Mucosa of descending colon (tissue), 3 donors: ENCODE data around the gene CDH8. TPM values are rescaled to one million over a fixed set of nuclear protein-coding genes. Genes with fewer than 3 reads are reported as not detected.

Source experiments
- ATAC-seq: fragments of 200-7000 bp; cut with Tn5 transposase; one replicate; pipeline ENCODE4 v1.9.1; 2020; ENCODE audit warnings: mild to moderate bottlenecking, moderate library complexity
- DNase-seq, 3 donors: peaks; one replicate each; pipeline ENCODE4 v3.0.0-alpha.2; 2020
- H3K36me3 ChIP-seq: fragments of 200-600 bp; one replicate; pipeline ENCODE4 v1.8.0; 2021; ENCODE audit warnings: low read depth, mild to moderate bottlenecking
- H3K4me1 ChIP-seq: fragments of 200-600 bp; one replicate; pipeline ENCODE4 v1.8.0; 2021; ENCODE audit warnings: low read depth, mild to moderate bottlenecking
- H3K4me3 ChIP-seq: fragments of 200-600 bp; one replicate; pipeline ENCODE4 v1.8.0; 2021; ENCODE audit warnings: mild to moderate bottlenecking
- H3K9me3 ChIP-seq: fragments of 200-600 bp; one replicate; pipeline ENCODE4 v1.8.0; 2021; ENCODE audit warnings: mild to moderate bottlenecking
- CTCF ChIP-seq: fragments of 200-600 bp; IDR thresholded peaks from one replicate; pipeline ENCODE4 v1.8.0; 2022; ENCODE audit warnings: antibody characterized with exemption, mild to moderate bottlenecking
- intact Hi-C, 2 donors: fragments of 100-400 bp; cut with DNase I in 1 of 2; cut with micrococcal nuclease in 1 of 2; formaldehyde crosslinking; loops; one replicate each; pipeline versions ENCODE4 v1.11.0 to v1.11.1; 2022; cut with DNase I, micrococcal nuclease
- total RNA-seq, 3 donors: library from RNA; stranded (reverse); fragmentation: NEBNext Ultra II Directional in 2 of 3; extraction: Animal tissue kit (Norgen Biotek cat#: 25700) in 2 of 3; gene quantifications; one replicate each; pipeline versions ENCODE4 v1.2.1 to v1.2.4, GENCODE V29; 2021 to 2023
- donor health status: DM: no; HTN: no; CAD: no; lungs with moderate emphysema.
- donor health status: DM: no; HTN: no; CAD: no.
- donor health status: DM: no; HTN: yes; CAD: no.

CDH8 gene
- total RNA-seq, 3 donors from 2014 or later, result 0.16 to 1.2 TPM; not detected in 1

GRCh38 chr16:61937646-61938045 lies 98.6 kb downstream of the CDH8 start:
- intact Hi-C loops, result no loop called here
- no peaks in the 10 kb centered on the region for H3K4me1 ChIP-seq
- ATAC-seq (no peak), DNase-seq (no peak)
- no peak overlapping the region for H3K4me3 ChIP-seq
- no peaks in the 10 kb centered on the region for H3K9me3 ChIP-seq
- no peak for TF ChIP-seq CTCF
- no peaks in the 10 kb centered on the region for H3K36me3 ChIP-seq

- Histone ChIP-seq H3K4me1 (no peaks in the 10 kb centered on the region), H3K4me3 (no peak overlapping the region), H3K36me3 (no peaks in the 10 kb centered on the region), H3K9me3 (no peaks in the 10 kb centered on the region)
- TF ChIP-seq CTCF, result no peak
- DNase-seq (no peak), ATAC-seq (no peak)
- intact Hi-C loops, result no loop called here
These were observed 99.7 kb downstream of the CDH8 start for GRCh38 chr16:61936522-61936921.

GRCh38 chr16:61934601-61935000 lies 101.6 kb downstream of the CDH8 start:
- no peaks in the 10 kb centered on the region for H3K36me3 ChIP-seq
- no peak for ATAC-seq
- H3K9me3 ChIP-seq, result no peaks in the 10 kb centered on the region
- intact Hi-C loops, result no loop called here
- H3K4me1 ChIP-seq, result no peaks in the 10 kb centered on the region
- H3K4me3 ChIP-seq, result no peak overlapping the region
- TF ChIP-seq CTCF, result no peak
- no peak for DNase-seq

- no peak for TF ChIP-seq CTCF
- Histone ChIP-seq H3K9me3 (no peaks in the 10 kb centered on the region), H3K4me3 (no peak overlapping the region), H3K4me1 (no peaks in the 10 kb centered on the region), H3K36me3 (no peaks in the 10 kb centered on the region)
- DNase-seq (no peak), ATAC-seq (no peak)
- intact Hi-C loops, result no loop called here
These were observed 106.5 kb downstream of the CDH8 start for GRCh38 chr16:61929776-61930175.

- intact Hi-C loops, result no loop called here
- DNase-seq, result no peak
- TF ChIP-seq CTCF, result no peak
- Histone ChIP-seq H3K36me3 (no peaks in the 10 kb centered on the region), H3K4me1 (no peaks in the 10 kb centered on the region), H3K9me3 (no peaks in the 10 kb centered on the region), H3K4me3 (no peak overlapping the region)
- no peak for ATAC-seq
These were observed 109.5 kb downstream of the CDH8 start for GRCh38 chr16:61926766-61927165.

GRCh38 chr16:61923629-61924028 lies 112.6 kb downstream of the CDH8 start:
- Histone ChIP-seq H3K4me1 (no peaks in the 10 kb centered on the region), H3K36me3 (no peaks in the 10 kb centered on the region), H3K9me3 (no peaks in the 10 kb centered on the region), H3K4me3 (no peak overlapping the region)
- intact Hi-C loops, result no loop called here
- ATAC-seq, result no peak
- no peak for DNase-seq
- no peak for TF ChIP-seq CTCF
